Measurements from ENCODE around the gene SLC1A2.

SLC1A2 gene

GRCh38 chr11:35323076-35323868 lies 96.1 kb downstream of the SLC1A2 start:
- no peak for DNase-seq

GRCh38 chr11:35322318-35322979 lies 96.9 kb downstream of the SLC1A2 start:
- DNase-seq: no peak

- no peak for DNase-seq
Measured at GRCh38 chr11:35321532-35322317, 97.6 kb downstream of the SLC1A2 start.

GRCh38 chr11:35321111-35321510 lies 98.2 kb downstream of the SLC1A2 start:
- DNase-seq: peak; percentile 62

GRCh38 chr11:35318977-35319925 lies 100.1 kb downstream of the SLC1A2 start:
- no peak for DNase-seq

- no peak for DNase-seq
Measured at GRCh38 chr11:35318309-35318708, 101.0 kb downstream of the SLC1A2 start.

- no peak for DNase-seq
Measured at GRCh38 chr11:35317253-35317652, 102.1 kb downstream of the SLC1A2 start.

GRCh38 chr11:35316161-35316560 lies 103.2 kb downstream of the SLC1A2 start:
- no peak for DNase-seq

- DNase-seq: no peak
Measured at GRCh38 chr11:35313760-35314153, 105.6 kb downstream of the SLC1A2 start.

GRCh38 chr11:35313066-35313759 lies 106.1 kb downstream of the SLC1A2 start:
- no peak for DNase-seq

- no peak for DNase-seq
Measured at GRCh38 chr11:35311331-35311730, 108.0 kb downstream of the SLC1A2 start.

- DNase-seq: peak; percentile 8
Measured at GRCh38 chr11:35308157-35308556, 111.2 kb downstream of the SLC1A2 start.

- DNase-seq: no peak
Measured at GRCh38 chr11:35307221-35307621, 112.1 kb downstream of the SLC1A2 start.

GRCh38 chr11:35305670-35306382 lies 113.5 kb downstream of the SLC1A2 start:
- DNase-seq: peak; percentile 61

GRCh38 chr11:35304900-35305460 lies 114.4 kb downstream of the SLC1A2 start:
- no peak for DNase-seq

GRCh38 chr11:35304386-35304775 lies 115.0 kb downstream of the SLC1A2 start:
- peak; percentile 9 for DNase-seq

- DNase-seq: no peak
Measured at GRCh38 chr11:35303596-35304385, 115.6 kb downstream of the SLC1A2 start.

GRCh38 chr11:35302398-35302797 lies 117.0 kb downstream of the SLC1A2 start:
- no peak for DNase-seq

- no peak for DNase-seq
Measured at GRCh38 chr11:35298369-35298768, 121.0 kb downstream of the SLC1A2 start.

GRCh38 chr11:35295751-35296150 lies 123.6 kb downstream of the SLC1A2 start:
- DNase-seq: no peak

Data from hematopoietic multipotent progenitor cell treated with erythropoietin and hydrocortisone succinate and interleukin-3 and kit ligand, for 6 days (in vitro differentiated cells).